ENCODE data around the gene IL25. TPM values are rescaled to one million over a fixed set of nuclear protein-coding genes. Genes with fewer than 3 reads are reported as not detected.

Gene IL25
- total RNA-seq, 1 donor from 2014 or later = not detected

GRCh38 chr14:23344481-23344880 is 28.1 kb upstream of the IL25 start:
- ChIA-PET CTCF (no interaction called here), POLR2A (no interaction called here)
- peaks cover 2% of the 10 kb centered on the region for H3K36me3 Mint-ChIP-seq (ENCODE audit: low read depth)
- no peak for TF ChIP-seq CTCF (IDR thresholded peaks at IDR 0.05)
- ATAC-seq (ENCODE audit: low read depth) (no peak), DNase-seq (no peak)
- intact Hi-C loops (cut with micrococcal nuclease) = no loop called here
- H3K4me1 Mint-ChIP-seq = no peaks in the 10 kb centered on the region
- no peak overlapping the region for H3K4me3 Mint-ChIP-seq
- peaks cover 6% of the 10 kb centered on the region for H3K9me3 Mint-ChIP-seq
- no peak overlapping the region for H3K27ac Mint-ChIP-seq
- H3K27me3 Mint-ChIP-seq = peaks cover 26% of the 10 kb centered on the region

- Mint-ChIP-seq H3K9me3 (no peaks in the 10 kb centered on the region), H3K27me3 (peaks cover 38% of the 10 kb centered on the region), H3K36me3 (ENCODE audit: low read depth) (no peaks in the 10 kb centered on the region), H3K27ac (no peak overlapping the region), H3K4me1 (peaks cover 2% of the 10 kb centered on the region), H3K4me3 (no peak overlapping the region)
- no peak for TF ChIP-seq CTCF (IDR thresholded peaks at IDR 0.05)
- intact Hi-C loops (cut with micrococcal nuclease) = no loop called here
- DNase-seq (no peak), ATAC-seq (ENCODE audit: low read depth) (no peak)
- CTCF ChIA-PET = no interaction called here
- POLR2A ChIA-PET = no interaction called here
Measured at GRCh38 chr14:23345987-23346692, 26.5 kb upstream of the IL25 start.

GRCh38 chr14:23346693-23347405 is 25.8 kb upstream of the IL25 start:
- H3K27ac Mint-ChIP-seq = no peak overlapping the region
- ChIA-PET POLR2A (no interaction called here), CTCF (no interaction called here)
- TF ChIP-seq CTCF (IDR thresholded peaks at IDR 0.05) = no peak
- DNase-seq (no peak), ATAC-seq (ENCODE audit: low read depth) (no peak)
- H3K27me3 Mint-ChIP-seq = peaks cover 41% of the 10 kb centered on the region
- intact Hi-C loops (cut with micrococcal nuclease) = no loop called here
- H3K36me3 Mint-ChIP-seq (ENCODE audit: low read depth) = no peaks in the 10 kb centered on the region
- H3K4me3 Mint-ChIP-seq = no peak overlapping the region
- no peaks in the 10 kb centered on the region for H3K9me3 Mint-ChIP-seq
- H3K4me1 Mint-ChIP-seq = peaks cover 4% of the 10 kb centered on the region

GRCh38 chr14:23347406-23348296 is 25.0 kb upstream of the IL25 start:
- POLR2A ChIA-PET = no interaction called here
- H3K27me3 Mint-ChIP-seq = peaks cover 40% of the 10 kb centered on the region
- DNase-seq = no peak
- peaks cover 5% of the 10 kb centered on the region for H3K4me1 Mint-ChIP-seq
- no peak for TF ChIP-seq CTCF (IDR thresholded peaks at IDR 0.05)
- no peak overlapping the region for H3K27ac Mint-ChIP-seq
- no peak for ATAC-seq (ENCODE audit: low read depth)
- no peak overlapping the region for H3K4me3 Mint-ChIP-seq
- CTCF ChIA-PET = no interaction called here
- no peaks in the 10 kb centered on the region for H3K36me3 Mint-ChIP-seq (ENCODE audit: low read depth)
- intact Hi-C loops (cut with micrococcal nuclease) = no loop called here
- H3K9me3 Mint-ChIP-seq = no peaks in the 10 kb centered on the region

GRCh38 chr14:23348297-23348655 is 24.3 kb upstream of the IL25 start:
- no peaks in the 10 kb centered on the region for H3K36me3 Mint-ChIP-seq (ENCODE audit: low read depth)
- ChIA-PET CTCF (no interaction called here), POLR2A (no interaction called here)
- TF ChIP-seq CTCF (IDR thresholded peaks at IDR 0.05) = no peak
- H3K9me3 Mint-ChIP-seq = no peaks in the 10 kb centered on the region
- ATAC-seq (ENCODE audit: low read depth) (no peak), DNase-seq (no peak)
- H3K4me1 Mint-ChIP-seq = peaks cover 9% of the 10 kb centered on the region
- H3K4me3 Mint-ChIP-seq = no peak overlapping the region
- no peak overlapping the region for H3K27ac Mint-ChIP-seq
- intact Hi-C loops (cut with micrococcal nuclease) = no loop called here
- peaks cover 43% of the 10 kb centered on the region for H3K27me3 Mint-ChIP-seq

Data from activated B cell treated with CpG ODN at 0.5 μM for 24 hours (primary cell).